ENCODE data around the gene CIP2A.
"Not testable (repeated sequence)": the region's sequence is repeated elsewhere in the genome, so short reads cannot be mapped to it uniquely, and the experiment has no call there.

Gene CIP2A

DNA sequence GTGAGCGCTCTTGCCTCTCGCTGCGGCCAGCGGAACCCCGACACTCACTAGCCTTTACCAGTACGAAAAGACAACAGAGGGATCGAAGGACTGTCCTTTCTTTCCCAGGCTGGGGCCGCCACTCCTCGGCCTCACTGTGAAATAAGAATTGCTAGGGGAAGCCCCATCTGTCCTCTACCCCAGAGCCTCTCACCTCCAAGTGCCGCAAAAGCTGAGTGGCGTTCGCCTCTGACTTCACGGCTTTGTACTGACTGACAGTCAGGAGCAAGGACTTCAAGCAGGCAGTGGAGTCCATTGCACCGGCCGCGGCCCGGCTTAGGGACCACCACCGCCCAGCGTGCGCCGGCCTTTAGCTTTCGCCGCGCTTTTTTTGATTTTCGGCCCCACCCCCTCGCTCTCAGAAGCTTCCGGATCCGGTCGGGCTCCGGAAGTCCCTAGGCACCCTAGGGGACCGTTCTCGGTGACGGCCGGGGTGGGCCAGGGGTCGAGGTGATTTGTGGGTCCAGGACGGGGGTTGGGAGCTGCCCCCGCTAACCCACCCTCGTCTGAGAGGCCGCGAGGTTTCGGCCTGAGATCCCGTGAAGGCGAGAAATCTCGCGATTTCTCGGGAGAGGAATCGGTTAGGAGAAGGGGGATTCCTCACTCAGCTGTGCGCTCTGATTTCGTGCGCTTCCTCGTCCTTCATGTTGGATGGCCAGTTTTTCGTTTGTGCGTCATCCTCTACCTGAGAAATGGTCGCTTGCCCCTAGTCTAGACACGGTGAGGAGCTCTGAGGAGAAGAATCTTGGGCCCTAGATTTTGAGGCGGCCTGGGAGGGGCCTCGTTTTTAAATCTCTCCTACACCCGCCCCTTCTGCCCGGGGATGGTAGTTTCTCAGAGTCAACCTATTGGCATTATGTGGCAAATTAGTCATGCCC lies at the start of gene CIP2A, which contains the start of gene DZIP3:
Gene CIP2A (minus strand): TSS at position 358 of the 917 bp plus-strand sequence. CDS start 63 bp downstream, at position 295.
Gene DZIP3 (plus strand): TSS at position 642 of the 917 bp plus-strand sequence. CDS start 15,685 bp downstream, outside the sequence.
- peak; percentile 73 for DNase-seq

DNA sequence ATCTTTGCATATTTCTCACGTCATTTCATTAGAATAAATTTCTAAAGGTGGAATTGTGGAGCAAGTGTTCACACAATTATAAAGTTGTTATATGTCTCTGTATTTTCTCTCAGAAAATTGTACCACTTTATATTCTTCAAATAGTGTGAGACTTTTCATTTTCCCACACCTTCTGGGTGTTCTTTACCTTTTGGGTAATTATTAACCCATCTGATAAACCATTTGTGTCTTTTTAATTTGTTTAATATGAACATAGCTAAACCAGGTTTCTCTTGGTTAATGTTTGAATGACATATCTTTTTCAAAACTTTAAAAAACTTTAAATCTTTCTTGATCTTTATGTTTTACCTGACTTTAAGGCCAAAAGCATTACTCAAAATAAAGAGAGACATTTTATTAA lies 40.7 kb upstream of the CIP2A start:
- DNase-seq = no peak

DNA sequence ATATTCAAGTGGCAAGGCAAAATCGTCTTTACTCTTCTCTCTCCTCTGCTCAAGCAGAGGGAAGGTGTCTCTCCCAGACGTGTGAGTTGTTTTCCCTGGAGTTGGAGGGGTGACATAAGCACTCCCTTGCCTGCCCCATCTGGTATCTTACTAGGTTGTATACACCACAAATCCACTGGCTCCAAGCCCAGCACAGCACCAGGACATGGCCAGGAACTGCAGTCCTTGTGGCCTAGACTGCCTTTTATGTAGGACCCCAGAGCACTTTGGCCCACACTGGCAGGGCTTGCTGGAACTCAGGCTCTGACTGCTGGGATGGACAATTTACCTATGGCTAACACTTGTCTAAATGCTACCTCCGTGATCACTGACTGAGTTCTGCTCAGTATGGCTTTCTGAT lies 34.3 kb upstream of the CIP2A start:
- no peak for DNase-seq

DNA sequence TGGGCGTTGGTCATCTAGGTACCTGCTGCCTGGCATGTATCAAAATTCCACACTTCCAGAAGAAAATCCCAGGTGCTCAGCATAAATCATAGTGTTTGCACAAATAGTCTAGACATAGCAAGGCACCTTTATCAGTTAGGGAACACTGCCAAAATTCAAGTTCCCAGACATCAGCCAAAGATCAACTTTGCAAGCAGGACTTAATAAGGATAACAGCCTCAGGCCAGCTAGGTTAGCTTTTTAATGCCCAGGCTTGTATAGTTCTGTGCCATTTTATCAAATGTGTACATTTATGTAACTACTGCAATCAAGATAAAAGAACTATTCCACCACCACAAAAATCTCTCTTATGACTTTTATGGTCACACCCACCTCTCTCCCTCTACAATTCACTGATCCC lies 31.0 kb upstream of the CIP2A start:
- no peak for DNase-seq

DNA sequence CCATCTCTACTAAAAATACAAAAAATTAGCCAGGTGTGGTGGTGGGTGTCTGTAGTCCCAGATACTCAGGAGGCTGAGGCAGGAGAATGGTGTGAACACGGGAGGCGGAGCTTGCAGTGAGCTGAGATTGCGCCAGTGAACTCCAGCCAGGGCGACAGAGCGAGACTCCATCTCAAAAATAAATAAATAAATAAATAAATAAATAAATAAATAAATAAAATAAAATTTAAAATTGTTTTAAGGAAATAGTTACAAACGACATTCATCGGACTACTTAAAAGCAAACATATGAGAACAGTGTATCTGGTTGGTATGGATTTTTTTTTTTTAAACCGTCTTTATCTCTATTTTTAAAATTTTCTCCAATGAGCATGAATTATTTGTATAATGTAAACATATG lies 26.9 kb upstream of the CIP2A start:
- not testable (repeated sequence) for DNase-seq

DNA sequence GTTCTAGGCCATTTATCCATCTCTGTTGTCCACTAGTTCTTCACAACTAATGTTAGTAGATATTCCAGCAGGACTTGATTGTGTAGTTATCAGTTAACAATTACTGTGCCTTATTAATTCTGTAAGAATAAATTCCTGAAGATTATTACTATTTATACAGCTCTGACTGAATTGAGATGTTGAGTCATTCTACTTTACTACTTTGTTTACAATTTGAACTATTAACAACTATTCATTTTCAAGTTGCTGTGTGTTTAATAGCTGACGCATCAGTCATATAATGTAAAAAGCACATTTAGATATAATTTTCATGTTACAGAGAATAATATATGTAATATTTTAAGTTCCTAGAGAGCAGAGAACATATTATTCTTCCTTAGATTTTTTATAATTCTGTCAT lies 21.4 kb upstream of the CIP2A start:
- DNase-seq = no peak

DNA sequence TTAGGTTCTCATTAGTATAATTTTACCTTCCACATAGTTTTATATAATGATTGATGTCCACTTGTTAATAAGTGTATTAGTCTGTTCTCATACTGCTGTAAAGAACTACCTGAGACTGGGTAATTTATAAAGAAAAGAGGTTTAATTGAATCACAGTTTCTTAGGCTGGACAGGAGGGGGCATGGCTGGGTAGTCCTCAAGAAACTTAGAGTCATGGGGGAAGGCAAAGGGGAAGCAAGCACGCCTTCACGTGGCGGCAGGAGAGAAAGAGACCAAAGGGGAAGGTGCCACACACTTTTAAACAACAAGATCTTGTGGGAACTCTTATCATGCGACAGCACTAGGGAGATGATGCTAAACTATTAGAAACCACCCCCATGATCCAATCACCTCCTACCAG lies 19.5 kb upstream of the CIP2A start:
- DNase-seq = no peak

DNA sequence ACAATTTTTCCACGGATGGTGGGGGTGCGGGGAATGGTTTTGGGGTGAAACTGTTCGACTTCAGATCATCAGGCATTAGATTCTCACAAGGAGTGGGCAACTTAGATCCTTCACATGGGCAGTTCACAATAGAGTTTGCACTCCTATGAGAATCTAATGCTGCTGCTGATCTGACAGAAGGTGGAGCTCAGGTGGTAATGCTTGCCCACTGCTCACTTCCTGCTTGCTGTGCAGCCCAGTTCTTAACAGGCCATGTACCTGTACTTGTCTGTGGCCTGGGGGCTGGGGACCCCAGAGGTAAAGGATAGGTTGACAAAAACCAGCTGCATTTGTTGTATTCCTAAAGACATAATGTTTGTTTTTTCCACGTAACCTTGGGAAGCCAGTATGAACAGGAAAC lies 16.3 kb upstream of the CIP2A start:
- no peak for DNase-seq

DNA sequence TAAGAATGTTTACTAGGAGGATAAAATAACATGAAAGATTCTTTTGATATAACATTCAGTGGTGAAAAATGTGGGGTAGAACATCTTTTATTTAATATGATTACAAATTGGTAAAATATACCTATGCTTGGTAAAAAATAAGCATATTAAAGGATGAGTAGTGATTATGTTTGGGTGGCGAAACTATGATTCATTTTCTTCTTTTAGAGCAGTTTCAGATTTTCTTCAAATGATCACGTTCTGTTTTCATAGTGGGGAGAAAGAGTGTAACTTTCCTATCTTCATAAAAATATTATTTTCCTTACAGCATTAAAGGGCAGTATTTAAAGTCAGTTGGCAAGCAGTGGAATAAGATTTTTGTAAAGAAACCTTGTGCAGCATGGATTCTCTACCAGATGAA lies 15.8 kb upstream of the CIP2A start:
- no peak for DNase-seq

DNA sequence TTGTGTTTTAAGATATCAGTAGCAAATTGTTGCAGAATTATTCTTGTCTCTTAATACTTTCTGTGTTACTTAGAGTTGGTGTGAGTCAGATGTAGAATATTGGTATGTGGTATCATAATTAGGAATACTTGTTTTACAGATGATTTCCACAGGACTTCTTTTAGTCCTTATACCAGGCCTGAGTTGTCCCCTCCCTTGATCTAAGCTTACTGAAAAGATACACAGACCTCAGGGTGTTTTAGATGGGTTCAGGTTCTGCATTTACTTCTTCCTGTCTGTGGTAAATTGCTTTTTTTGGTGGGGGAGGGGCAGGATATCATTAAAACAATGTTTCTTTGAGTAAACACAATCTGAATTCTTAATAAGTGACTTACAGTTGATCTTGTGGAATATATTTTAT lies 14.5 kb upstream of the CIP2A start:
- DNase-seq = no peak

DNA sequence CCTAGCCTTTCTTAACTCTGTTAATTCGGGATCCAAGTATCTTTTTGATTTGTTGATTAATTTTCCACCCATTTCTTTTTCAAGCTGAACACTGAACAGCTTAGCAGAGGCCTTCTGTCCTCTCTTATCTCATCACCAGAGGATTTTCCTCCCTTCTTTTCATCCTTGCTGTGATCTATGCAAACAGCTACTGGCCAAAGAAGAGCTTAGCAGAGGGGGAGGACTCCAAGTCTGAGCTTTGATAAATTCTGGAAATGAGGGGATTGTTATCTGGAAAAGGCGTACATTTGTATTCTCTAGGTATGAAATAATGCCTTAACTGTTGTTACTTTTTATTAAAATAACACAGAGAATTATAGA lies 13.7 kb upstream of the CIP2A start:
- DNase-seq = no peak

DNA sequence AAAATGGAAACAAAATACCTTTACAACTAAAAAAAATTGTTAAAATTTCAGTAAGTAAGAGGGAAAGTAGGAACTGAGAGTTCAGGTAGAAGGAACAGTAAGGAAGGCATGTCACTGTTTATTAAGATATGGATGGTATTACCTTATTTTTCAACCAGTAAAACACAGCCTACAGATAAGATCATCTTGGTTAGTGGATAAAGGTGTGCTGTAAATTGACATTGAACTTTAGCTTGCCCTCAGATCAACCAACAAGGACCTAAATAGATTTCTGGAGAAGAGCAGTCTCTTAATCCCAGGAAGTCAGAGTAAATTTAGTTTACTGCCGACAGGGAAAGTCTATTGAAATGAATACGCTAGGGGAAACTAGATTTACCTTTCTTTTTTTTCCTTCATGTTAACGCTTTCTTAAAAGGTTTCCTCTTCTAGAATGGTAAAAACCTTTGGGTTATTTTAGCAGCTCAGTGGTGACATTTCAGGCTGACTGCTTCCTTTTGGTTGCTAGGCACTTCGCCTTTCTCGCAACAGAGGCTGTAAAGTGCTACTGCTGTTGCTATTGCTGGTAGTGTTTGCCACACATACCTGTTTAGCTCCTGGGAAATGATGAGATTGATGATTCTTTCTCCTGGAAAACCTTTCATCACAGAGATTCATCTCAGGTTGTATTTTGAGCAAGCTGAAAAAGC lies 13.2 kb upstream of the CIP2A start:
- no peak for DNase-seq

DNA sequence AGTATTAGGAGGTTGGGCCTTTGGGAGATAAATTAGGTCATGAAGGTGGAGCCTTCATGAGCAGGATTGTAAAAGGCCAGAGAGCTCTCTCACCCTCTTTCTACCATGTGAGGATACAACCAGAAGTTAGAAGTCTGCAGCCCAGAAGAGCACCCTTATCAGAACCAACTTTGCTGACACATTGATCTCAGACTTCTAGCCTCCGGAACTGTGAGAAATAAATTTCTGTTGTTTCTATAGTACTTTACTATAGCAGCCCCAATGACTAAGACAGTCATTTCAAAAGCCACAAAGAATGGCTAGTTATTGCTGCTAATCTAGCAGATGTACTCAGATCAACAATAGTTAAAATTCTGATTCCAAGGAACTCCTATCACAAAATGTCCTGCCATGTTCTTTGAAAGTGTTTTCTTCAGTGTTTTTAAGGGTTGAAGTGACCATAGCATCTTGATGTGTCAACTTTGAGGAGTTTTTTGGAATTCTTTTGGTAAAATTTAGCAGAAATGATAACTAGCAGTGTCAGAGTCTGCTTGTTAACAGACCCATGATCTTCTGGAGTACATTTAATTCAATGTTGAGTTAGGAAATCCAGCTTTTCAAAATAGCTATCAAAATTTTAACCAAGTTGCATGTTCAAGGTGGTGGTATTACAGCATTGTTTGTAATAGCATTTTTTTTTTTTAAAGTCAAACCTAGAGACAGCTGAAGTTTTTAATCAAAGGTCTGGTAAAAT lies 10.6 kb upstream of the CIP2A start:
- DNase-seq = no peak

DNA sequence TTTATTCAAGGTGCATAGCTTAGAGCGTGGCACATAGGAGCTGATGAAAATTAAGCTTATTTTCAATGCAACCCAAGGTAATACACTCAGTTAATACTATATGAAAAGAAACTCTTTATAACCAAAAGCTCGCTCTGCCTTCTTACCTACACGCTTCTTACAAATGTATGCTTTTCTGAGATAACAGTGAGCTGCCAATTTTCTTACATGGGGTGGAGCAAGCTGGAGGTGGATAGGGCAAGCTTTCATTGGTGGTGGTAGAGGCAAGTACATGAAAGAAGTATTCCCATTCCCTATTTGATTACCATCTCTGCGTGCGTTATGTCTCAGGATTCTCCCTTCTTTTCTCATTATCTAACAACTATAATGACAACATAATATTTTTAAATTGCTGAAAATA lies 9.1 kb upstream of the CIP2A start:
- no peak for DNase-seq

DNA sequence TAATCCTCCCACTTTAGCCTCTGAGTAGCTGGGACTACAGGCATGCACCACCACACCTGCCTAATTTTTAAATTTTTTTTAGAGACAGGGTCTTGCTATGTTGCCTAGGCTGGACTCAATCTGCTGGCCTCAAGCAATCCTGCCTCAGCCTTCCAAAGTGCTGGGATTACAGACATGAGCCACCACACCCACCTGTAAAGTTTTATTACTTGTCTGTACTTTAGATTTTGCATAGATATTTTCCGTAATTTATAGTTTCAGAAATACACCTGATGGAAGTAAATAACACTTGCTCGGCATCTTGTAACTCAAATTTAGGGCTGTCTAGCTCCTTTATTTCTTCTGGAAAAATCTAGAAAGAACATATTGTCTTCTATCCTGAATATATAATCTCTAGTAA lies 6.1 kb upstream of the CIP2A start:
- DNase-seq = no peak

DNA sequence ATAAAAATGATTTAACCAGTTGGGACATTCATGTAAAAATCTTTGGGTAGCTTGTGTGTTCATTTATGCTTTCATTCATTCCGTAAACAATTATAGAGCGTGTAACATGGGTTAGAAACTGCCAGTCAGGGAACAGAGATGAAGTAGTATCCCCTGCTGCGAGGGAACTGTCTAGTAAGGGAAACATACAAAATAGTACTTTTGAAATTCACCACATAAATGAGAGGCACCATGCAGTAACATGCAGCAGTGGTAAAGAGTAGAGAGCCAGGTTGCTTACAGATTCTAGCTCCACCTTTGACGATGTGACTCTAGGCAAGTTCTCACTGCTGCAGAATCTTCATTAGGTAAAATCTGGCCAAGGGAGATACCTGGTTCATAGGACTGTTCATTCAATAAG lies 1.2 kb upstream of the CIP2A start:
- no peak for DNase-seq

DNA sequence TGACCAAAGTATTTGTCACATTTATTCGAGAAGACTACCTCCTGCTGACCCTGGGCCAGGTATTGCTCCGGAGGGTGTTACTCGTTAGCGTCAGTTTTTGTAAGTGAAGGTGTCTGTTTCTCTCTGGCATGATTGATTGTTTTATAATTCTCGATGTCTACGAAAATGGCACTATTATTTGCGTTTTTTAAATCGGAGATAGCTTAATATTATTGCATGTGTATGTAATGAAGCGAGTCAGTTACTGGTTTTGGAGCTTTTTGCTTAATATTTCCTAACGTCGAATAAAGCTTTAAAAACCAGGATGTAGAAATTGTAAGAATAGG lies 723 bp upstream of the CIP2A start:
- no peak for DNase-seq

DNA sequence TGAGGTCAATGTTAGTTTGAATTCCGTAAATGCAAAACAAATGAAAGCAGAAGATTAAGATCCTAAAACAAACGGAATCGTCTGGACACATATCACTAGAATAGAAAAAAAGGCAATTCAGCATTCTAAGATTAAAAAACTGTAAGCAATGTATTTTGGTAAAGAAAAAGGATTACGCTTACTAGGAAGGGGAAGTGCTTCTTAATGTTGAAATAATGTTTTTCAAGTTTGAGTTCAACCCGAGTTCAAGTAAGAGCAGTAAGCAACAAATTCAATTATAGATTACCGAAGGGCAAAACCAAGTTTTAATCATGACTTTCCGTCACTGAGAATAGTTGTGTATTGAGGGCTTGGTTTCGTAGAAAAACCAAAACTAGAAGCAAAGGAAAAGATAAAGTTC lies 637 bp downstream of the CIP2A start:
- no peak for DNase-seq

DNA sequence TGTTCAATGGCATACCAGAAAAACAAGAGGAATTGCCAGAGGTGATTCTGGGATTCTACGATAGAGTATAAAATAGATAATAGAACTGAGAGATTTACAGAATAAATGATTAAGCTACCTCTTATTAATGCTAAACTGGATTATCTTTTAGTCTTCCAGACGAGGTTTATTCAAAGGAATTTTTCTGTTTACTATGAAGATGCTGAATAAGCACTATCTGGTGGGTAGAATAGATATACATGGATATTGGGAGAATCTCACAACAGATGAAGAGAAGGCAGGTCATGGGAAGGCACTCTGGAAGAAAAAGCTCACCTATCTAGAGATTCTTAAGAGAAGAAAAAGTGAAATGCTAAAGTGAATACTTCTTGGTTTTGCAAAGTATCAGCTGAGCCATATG lies 11.2 kb downstream of the CIP2A start:
- DNase-seq = no peak

DNA sequence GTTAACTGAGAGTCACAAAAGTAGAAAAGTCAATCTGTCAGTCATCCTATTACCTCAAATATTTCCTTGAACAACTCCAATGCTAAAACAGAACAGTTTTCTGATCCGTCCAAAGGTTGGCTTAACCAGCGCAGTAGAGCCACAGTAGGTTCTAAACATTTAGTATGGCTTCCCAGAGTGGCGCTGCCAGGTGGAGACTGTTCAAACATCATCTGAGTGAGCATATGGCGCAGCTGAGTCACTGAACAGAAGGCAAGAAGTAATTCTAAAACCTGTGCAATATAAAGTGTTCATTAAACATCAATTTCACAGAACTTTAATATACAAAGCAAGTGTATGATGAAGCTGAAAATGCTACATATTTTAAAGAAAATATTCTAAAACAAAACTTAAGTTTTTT lies 19.9 kb downstream of the CIP2A start:
- no peak for DNase-seq

DNA sequence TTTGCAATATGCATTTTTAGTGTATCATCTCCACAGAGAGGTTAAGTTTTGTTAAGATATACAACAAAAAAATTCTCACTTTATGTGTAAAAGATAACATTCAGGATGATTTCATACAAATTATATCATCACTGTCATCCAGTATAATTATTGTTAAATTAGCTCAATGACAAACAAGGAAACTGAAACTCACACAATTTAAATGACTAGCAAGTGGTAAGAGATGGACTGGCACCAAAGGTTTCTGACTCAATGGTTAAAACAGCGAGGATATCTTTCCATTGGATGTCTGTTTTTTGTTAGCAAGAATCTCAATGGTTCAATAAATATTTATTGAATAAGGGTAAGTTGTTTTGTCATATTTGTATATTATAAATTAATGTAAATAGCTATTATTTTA lies 22.6 kb downstream of the CIP2A start:
- no peak for DNase-seq

DNA sequence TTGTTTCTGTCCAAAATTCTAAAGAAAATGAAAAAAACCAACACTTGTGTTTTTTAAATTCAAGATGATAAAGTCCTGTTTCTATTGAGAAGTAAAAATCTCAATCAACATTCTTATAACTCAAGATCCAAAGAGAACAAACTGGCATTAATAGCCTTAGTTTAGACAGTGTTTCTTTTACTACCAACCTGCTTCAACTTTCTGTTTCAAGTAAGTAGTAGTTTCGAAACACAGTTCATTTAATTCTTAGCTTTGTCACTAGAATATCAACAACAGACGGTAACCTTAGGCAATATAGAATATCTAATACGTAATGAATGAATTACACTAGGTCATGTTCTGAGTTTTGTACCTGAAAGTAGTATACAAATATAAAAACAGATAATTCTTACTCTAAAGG lies 23.7 kb downstream of the CIP2A start:
- DNase-seq = no peak

DNA sequence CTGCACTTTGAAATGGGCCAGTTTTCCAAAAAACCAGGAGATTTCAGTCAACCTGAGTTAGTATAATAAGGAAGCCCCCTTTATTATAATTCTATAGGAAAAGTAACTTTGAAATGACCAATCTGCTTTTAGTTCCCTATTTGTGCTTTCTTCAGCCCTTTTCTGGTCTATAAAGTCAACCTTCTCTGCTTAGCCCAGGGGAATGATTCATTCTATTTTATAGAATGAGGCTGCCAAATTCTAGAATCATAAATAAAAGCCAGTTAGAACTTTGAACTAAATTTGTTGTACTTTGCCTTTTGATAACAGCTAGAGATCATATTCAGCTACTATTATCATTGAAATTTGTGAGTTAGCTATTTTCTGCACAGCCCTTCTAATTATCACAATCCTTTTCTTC lies 24.7 kb downstream of the CIP2A start:
- no peak for DNase-seq

DNA sequence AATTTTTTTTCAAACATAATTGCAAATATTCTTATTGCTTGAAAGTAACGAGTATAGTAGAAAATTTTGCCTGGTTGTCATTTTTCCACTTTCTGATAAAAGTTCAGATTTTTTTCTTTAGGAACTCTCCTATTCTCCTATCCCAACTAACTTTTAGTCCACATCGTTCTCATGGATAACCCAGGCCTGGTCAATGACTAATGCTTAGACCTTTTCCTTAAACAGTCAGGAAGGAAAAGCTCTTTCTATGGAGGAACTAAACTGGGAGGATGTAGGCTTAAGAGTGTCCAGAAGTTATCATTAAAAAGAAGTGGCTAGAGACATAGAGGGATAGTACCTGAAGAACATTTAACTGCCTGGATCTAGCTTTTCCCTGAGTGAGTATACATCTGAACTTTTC lies 26.7 kb downstream of the CIP2A start:
- no peak for DNase-seq

Measured in activated effector memory CD4-positive, alpha-beta T cell treated with Interleukin-2 at 50 U/mL for 16 hours (primary cell).